ENCODE data around the gene RAB39A. TPM values are rescaled to one million over a fixed set of nuclear protein-coding genes. Genes with fewer than 3 reads are reported as not detected.

Gene RAB39A
- total and polyA plus RNA-seq, 2 experiments from 2014 or later = 0.43 TPM; not detected in 1

- H3K9me2 ChIP-seq (replicated peaks; ENCODE audit: insufficient read depth) = no peaks in the 10 kb centered on the region
- 82% methylated on average over 3 of the region's 3 CpGs for WGBS (ENCODE audit: low lambda C conversion rate, missing lambda C conversion rate)
- no peak overlapping the region for H3K4me2 ChIP-seq
- H3K4me3 ChIP-seq = no peak overlapping the region
- TF ChIP-seq CTCF (IDR thresholded peaks at IDR 0.05; ENCODE audit: poor library complexity) (no peak), EZH2phosphoT487 (IDR thresholded peaks at IDR 0.05; ENCODE audit: low read depth, severe bottlenecking, unreplicated experiment) (no peak), EZH2 (IDR thresholded peaks at IDR 0.05; ENCODE audit: borderline replicate concordance) (no peak)
- no peaks in the 10 kb centered on the region for H3K9me3 ChIP-seq (ENCODE audit: low read depth)
- no peaks in the 10 kb centered on the region for H3K4me1 ChIP-seq (ENCODE audit: insufficient read depth)
- H4K20me1 ChIP-seq (ENCODE audit: insufficient read depth, poor library complexity, severe bottlenecking) = no peaks in the 10 kb centered on the region
- H3K36me3 ChIP-seq (replicated peaks; ENCODE audit: insufficient read depth, low read depth) = no peaks in the 10 kb centered on the region
- no peak for DNase-seq (ENCODE audit: low spot score)
- H2AFZ ChIP-seq = no peak overlapping the region
- H3K79me2 ChIP-seq = no peaks in the 10 kb centered on the region
- no peaks in the 10 kb centered on the region for H3K27me3 ChIP-seq
- H3K27ac ChIP-seq = no peak overlapping the region
Measured at GRCh38 chr11:107961480-107961879, 33.2 kb downstream of the RAB39A start.

GRCh38 chr11:107962181-107962580, 33.9 kb downstream of the RAB39A start:
- H3K9me3 ChIP-seq (ENCODE audit: low read depth) = no peaks in the 10 kb centered on the region
- H3K4me1 ChIP-seq (ENCODE audit: insufficient read depth) = no peaks in the 10 kb centered on the region
- no peak for TF ChIP-seq CTCF (IDR thresholded peaks at IDR 0.05; ENCODE audit: poor library complexity)
- TF ChIP-seq EZH2 (IDR thresholded peaks at IDR 0.05; ENCODE audit: borderline replicate concordance) = no peak
- TF ChIP-seq EZH2phosphoT487 (IDR thresholded peaks at IDR 0.05; ENCODE audit: low read depth, severe bottlenecking, unreplicated experiment) = no peak
- no peak overlapping the region for H3K4me3 ChIP-seq
- H2AFZ ChIP-seq = no peak overlapping the region
- H3K27ac ChIP-seq = no peak overlapping the region
- no peaks in the 10 kb centered on the region for H3K79me2 ChIP-seq
- H3K9me2 ChIP-seq (replicated peaks; ENCODE audit: insufficient read depth) = no peaks in the 10 kb centered on the region
- H3K27me3 ChIP-seq = no peaks in the 10 kb centered on the region
- H3K36me3 ChIP-seq (replicated peaks; ENCODE audit: insufficient read depth, low read depth) = no peaks in the 10 kb centered on the region
- no peak for DNase-seq (ENCODE audit: low spot score)
- WGBS (ENCODE audit: low lambda C conversion rate, missing lambda C conversion rate) = 70% methylated on average over 1 of the region's 1 CpG
- H4K20me1 ChIP-seq (ENCODE audit: insufficient read depth, poor library complexity, severe bottlenecking) = no peaks in the 10 kb centered on the region
- no peak overlapping the region for H3K4me2 ChIP-seq

GRCh38 chr11:107963091-107963490, 34.8 kb downstream of the RAB39A start:
- no peak overlapping the region for H3K4me3 ChIP-seq
- TF ChIP-seq CTCF (IDR thresholded peaks at IDR 0.05; ENCODE audit: poor library complexity) (no peak), EZH2phosphoT487 (IDR thresholded peaks at IDR 0.05; ENCODE audit: low read depth, severe bottlenecking, unreplicated experiment) (no peak), EZH2 (IDR thresholded peaks at IDR 0.05; ENCODE audit: borderline replicate concordance) (no peak)
- H3K9me3 ChIP-seq (ENCODE audit: low read depth) = no peaks in the 10 kb centered on the region
- no peak for DNase-seq (ENCODE audit: low spot score)
- H4K20me1 ChIP-seq (ENCODE audit: insufficient read depth, poor library complexity, severe bottlenecking) = no peaks in the 10 kb centered on the region
- no peak overlapping the region for H2AFZ ChIP-seq
- no peak overlapping the region for H3K27ac ChIP-seq
- no peaks in the 10 kb centered on the region for H3K79me2 ChIP-seq
- H3K9me2 ChIP-seq (replicated peaks; ENCODE audit: insufficient read depth) = no peaks in the 10 kb centered on the region
- H3K4me1 ChIP-seq (ENCODE audit: insufficient read depth) = no peaks in the 10 kb centered on the region
- 72% methylated on average over 8 of the region's 8 CpGs for WGBS (ENCODE audit: low lambda C conversion rate, missing lambda C conversion rate)
- H3K27me3 ChIP-seq = no peaks in the 10 kb centered on the region
- no peak overlapping the region for H3K4me2 ChIP-seq
- H3K36me3 ChIP-seq (replicated peaks; ENCODE audit: insufficient read depth, low read depth) = no peaks in the 10 kb centered on the region

GRCh38 chr11:107969219-107969618, 41.0 kb downstream of the RAB39A start:
- no peaks in the 10 kb centered on the region for H3K9me3 ChIP-seq (ENCODE audit: low read depth)
- H3K9me2 ChIP-seq (replicated peaks; ENCODE audit: insufficient read depth) = no peaks in the 10 kb centered on the region
- H3K79me2 ChIP-seq = no peaks in the 10 kb centered on the region
- H3K27ac ChIP-seq = no peak overlapping the region
- no peak for DNase-seq (ENCODE audit: low spot score)
- H4K20me1 ChIP-seq (ENCODE audit: insufficient read depth, poor library complexity, severe bottlenecking) = no peaks in the 10 kb centered on the region
- H3K36me3 ChIP-seq (replicated peaks; ENCODE audit: insufficient read depth, low read depth) = no peaks in the 10 kb centered on the region
- no peaks in the 10 kb centered on the region for H3K27me3 ChIP-seq
- no peak overlapping the region for H3K4me3 ChIP-seq
- H2AFZ ChIP-seq = no peak overlapping the region
- no peaks in the 10 kb centered on the region for H3K4me1 ChIP-seq (ENCODE audit: insufficient read depth)
- H3K4me2 ChIP-seq = no peak overlapping the region
- no peak for TF ChIP-seq EZH2 (IDR thresholded peaks at IDR 0.05; ENCODE audit: borderline replicate concordance)
- no peak for TF ChIP-seq EZH2phosphoT487 (IDR thresholded peaks at IDR 0.05; ENCODE audit: low read depth, severe bottlenecking, unreplicated experiment)
- TF ChIP-seq CTCF (IDR thresholded peaks at IDR 0.05; ENCODE audit: poor library complexity) = no peak

Data from hepatocyte (in vitro differentiated cells).